K562 (cell line): ENCODE data around the gene SELENOF. TPM values are rescaled to one million over a fixed set of nuclear protein-coding genes. Genes with fewer than 3 reads are reported as not detected.

Experiments
- ATAC-seq: fragments of 200-7000 bp; cut with Tn5 transposase; 3 replicates; pipeline ENCODE4 v1.9.1; 2020; ENCODE audit warnings: moderate library complexity
- BruUV-seq: library from RNA; stranded (reverse); fragments of 400-500 nt; replicated peaks from 2 replicates; lab custom pipeline; 2021; lab: Mats Ljungman, UMichigan
- CTCF ChIA-PET: fragments of 300-600 bp; formaldehyde crosslinking; extraction: SDS; loops from one replicate; lab custom pipeline; 2021; ENCODE audit warnings: low intra/inter-chr PET ratio; lab: Yijun Ruan, JAX
- POLR2A ChIA-PET: fragments of 300-600, 350-650 bp; sonication (Branson Sonifier 250); formaldehyde crosslinking; extraction: SDS; loops from one replicate; lab custom pipeline; 2021; ENCODE audit warnings: antibody characterized with exemption, inconsistent platforms; lab: Yijun Ruan, JAX
- DNase-seq, 4 experiments: peaks; one replicate each; pipeline versions ENCODE4 v3.0.0 to v3.0.0-alpha.2; 2011 to 2018; ENCODE audit warnings: low spot score in 3 of 4, mixed read lengths in 3 of 4; ENCODE audit errors: extremely low read depth in 1 of 4
- FAIRE-seq: peaks from 2 replicates; lab custom pipeline; 2011; peaks lifted over from hg19 to GRCh38; lab: Jason Lieb, UNC
- H2AFZ ChIP-seq: 2 replicates; pipeline ENCODE4 v1.6.0; 2011; ENCODE audit warnings: low read depth, low read length, control low read depth, inconsistent platforms
- H3K27ac ChIP-seq: fragments of 200-600 bp; 3 replicates; pipeline ENCODE4 v1.8.0; 2011; ENCODE audit warnings: low read depth, mild to moderate bottlenecking, control low read depth, inconsistent platforms, low read length, moderate library complexity, mixed read lengths; ENCODE audit errors: extremely low read depth
- H3K27me3 ChIP-seq, 2 experiments: fragments of 300-600 bp in 1 of 2; 2 replicates in 1 of 2; 3 replicates in 1 of 2; pipeline versions ENCODE4 v1.6.0 to v1.8.0; 2011; ENCODE audit warnings: inconsistent platforms in 2 of 2, low read length in 2 of 2, mild to moderate bottlenecking in 1 of 2, mixed read lengths in 1 of 2, moderate library complexity in 1 of 2; ENCODE audit not compliant: control insufficient read depth in 2 of 2, insufficient read depth in 2 of 2
- H3K36me3 ChIP-seq: fragments of 300-600 bp; 3 replicates; pipeline ENCODE4 v1.8.0; 2011; ENCODE audit warnings: mild to moderate bottlenecking, low read length, inconsistent platforms; ENCODE audit not compliant: control insufficient read depth, insufficient read depth
- H3K4me1 ChIP-seq, 2 experiments: fragments of 200-600 bp in 1 of 2; replicated peaks in 1 of 2; 2 replicates in 1 of 2; 3 replicates in 1 of 2; pipeline versions ENCODE4 v1.5.1 to v1.8.0; 2011; ENCODE audit warnings: inconsistent platforms in 2 of 2, low read length in 2 of 2, mild to moderate bottlenecking in 1 of 2, mixed read lengths in 1 of 2, moderate library complexity in 1 of 2; ENCODE audit not compliant: control insufficient read depth in 2 of 2, insufficient read depth in 2 of 2
- H3K4me2 ChIP-seq: 2 replicates; pipeline ENCODE4 v1.6.1; 2011; ENCODE audit warnings: low read length, control low read depth, inconsistent platforms, mixed read lengths; ENCODE audit not compliant: insufficient read depth
- H3K4me3 ChIP-seq: fragments of 200-600 bp; sonication (generic), shearing (Covaris generic); 2 replicates; pipeline ENCODE4 v1.5.1; 2016; ENCODE audit warnings: control low read depth, inconsistent platforms
- H3K79me2 ChIP-seq: fragments of 200-600 bp; 3 replicates; pipeline ENCODE4 v1.8.0; 2011; ENCODE audit warnings: low read length, inconsistent platforms; ENCODE audit not compliant: control insufficient read depth, insufficient read depth
- H3K9ac ChIP-seq, 2 experiments: 2 replicates each; pipeline versions ENCODE4 v1.6.0 to v1.6.1; 2011; ENCODE audit warnings: low read depth in 2 of 2, low read length in 2 of 2, control low read depth in 1 of 2, inconsistent platforms in 1 of 2, mild to moderate bottlenecking in 1 of 2, mixed read lengths in 1 of 2; ENCODE audit not compliant: insufficient read depth in 1 of 2
- H3K9me1 ChIP-seq: one replicate; pipeline ENCODE4 v1.6.0; 2011; ENCODE audit warnings: inconsistent platforms, mild to moderate bottlenecking, low read length, moderate library complexity; ENCODE audit not compliant: control insufficient read depth, insufficient read depth
- H3K9me3 ChIP-seq: replicated peaks from 2 replicates; pipeline ENCODE4 v1.5.1; 2011; ENCODE audit warnings: low read depth, low read length, inconsistent platforms; ENCODE audit not compliant: control insufficient read depth, insufficient read depth
- H4K20me1 ChIP-seq: replicated peaks from 2 replicates; pipeline ENCODE4 v1.6.1; 2011; ENCODE audit warnings: low read length, inconsistent platforms, mixed read lengths; ENCODE audit not compliant: control insufficient read depth, insufficient read depth
- CBFA2T3 ChIP-seq: fragments of 450-650 bp; IDR thresholded peaks from 2 replicates; pipeline ENCODE4 v1.6.1; 2017
- DIDO1 ChIP-seq: fragments of 450-650 bp; IDR thresholded peaks from 2 replicates; pipeline ENCODE4 v1.6.1; 2016; ENCODE audit warnings: low read depth, missing biosample characterization, missing genetic modification characterization
- MEIS2 ChIP-seq: fragments of 450-650 bp; IDR thresholded peaks from 2 replicates; pipeline ENCODE4 v1.6.1; 2014; ENCODE audit warnings: mild to moderate bottlenecking; ENCODE audit not compliant: partially characterized antibody
- RHOXF2B ChIP-seq: fragments of 250-450 bp; sonication (Bioruptor Pico); conservative IDR thresholded peaks from 2 replicates; pipeline ENCODE4 v1.5.1; 2021
- TAF9B ChIP-seq: fragments of 450-650 bp; IDR thresholded peaks from 2 replicates; pipeline ENCODE4 v1.6.1; 2018; ENCODE audit warnings: mild to moderate bottlenecking; ENCODE audit not compliant: partially characterized antibody
- TCF7 ChIP-seq: sonication (generic); IDR thresholded peaks from 2 replicates; pipeline ENCODE4 v1.6.1; 2016; ENCODE audit warnings: antibody characterized with exemption, borderline replicate concordance
- ZNF184 ChIP-seq: sonication (generic); formaldehyde crosslinking; IDR thresholded peaks from 2 replicates; pipeline ENCODE4 v1.5.0; 2020; ENCODE audit warnings: missing genetic modification reagents
- ZNF354B ChIP-seq: fragments of 250-450 bp; sonication (Bioruptor Pico); IDR thresholded peaks from 2 replicates; pipeline ENCODE4 v1.4.0; 2020
- ZNF77 ChIP-seq: fragments of 250-450 bp; sonication (Bioruptor Pico); IDR thresholded peaks from 2 replicates; pipeline ENCODE4 v1.5.0; 2020
- WGBS: fragments of 100-300 bp; shearing (Covaris generic); methylation state at CpG from one replicate; pipeline ENCODE4 v1.1.6; 2016; ENCODE audit warnings: low coverage, mixed read lengths; ENCODE audit not compliant: insufficient coverage; ENCODE audit errors: missing lambda C conversion rate; 5-methylcytosine and 5-hydroxymethylcytosine counted together
- in situ Hi-C: fragments of 300-500 bp; cut with MboI; formaldehyde crosslinking; loops from 4 replicates; pipeline ENCODE4 v1.15.0; 2018; ENCODE audit warnings: inconsistent platforms, mixed read lengths
- intact Hi-C: fragments of 100-400 bp; cut with micrococcal nuclease; formaldehyde crosslinking; loops from 2 replicates; pipeline ENCODE4 v1.14.2; 2022
- polyA plus RNA-seq, 8 experiments: library from polyadenylated mRNA; depleted of rRNA in 4 of 8; stranded (reverse) in 5 of 8; unstranded in 3 of 8; fragments of >200 nt; fragmentation: Nextera tagmentation in 2 of 8; fragmentation: Illumina TruSeq in 1 of 8; extraction: Ambion mirVana in 2 of 8; extraction: Trizol in 1 of 8; gene quantifications; 2 replicates each; pipeline versions ENCODE4 v1.2.1 to v1.2.3, GENCODE V29; 2011 to 2014; ENCODE audit warnings: inconsistent platforms in 1 of 8, missing spikeins in 1 of 8
- total RNA-seq, 7 experiments: library from RNA; depleted of rRNA in 6 of 7; stranded (reverse); fragments of >200 nt in 6 of 7; fragmentation: Illumina TruSeq in 2 of 7; extraction: Trizol in 2 of 7; gene quantifications; 2 replicates each; pipeline versions ENCODE4 v1.2.1 to v1.2.3, GENCODE V29; 2011 to 2021; ENCODE audit warnings: low replicate concordance in 1 of 7
- TF ChIP-seq, protein P1 (sequence below): sonication (generic); formaldehyde crosslinking; IDR thresholded peaks from 2 replicates; pipeline ENCODE4 v1.8.0; 2022; ENCODE audit warnings: missing genetic modification reagents, mild to moderate bottlenecking, moderate library complexity, borderline replicate concordance

Gene SELENOF
- total and polyA plus RNA-seq, 9 of the 15 experiments (the other 6 are each of a cell fraction or from before 2014, with no cell fraction given) = 115 to 394 (median 215) TPM

- ChIA-PET CTCF (no interaction called here), POLR2A (interaction anchor here (0.6 kb wide), 1 partner anchor 58 kb away, joined by 4 read pairs; the partner anchor contains the start of genes HS2ST1 and SELENOF)
- H3K4me3 ChIP-seq = no peak overlapping the region
- no peaks in the 10 kb centered on the region for H3K27me3 ChIP-seq
- no peak overlapping the region for H3K9ac ChIP-seq
- FAIRE-seq (no peak), ATAC-seq (no peak), DNase-seq (no peak)
- no peaks in the 10 kb centered on the region for H3K4me1 ChIP-seq
- no peaks in the 10 kb centered on the region for H3K79me2 ChIP-seq
- no peaks in the 10 kb centered on the region for H3K9me1 ChIP-seq
- H3K9me3 ChIP-seq = no peaks in the 10 kb centered on the region
- no peak for TF ChIP-seq ZNF184 (CRISPR knock-in tag)
- TF ChIP-seq TCF7 = no peak
- TF ChIP-seq ZNF354B (CRISPR knock-in tag) = no peak
- TF ChIP-seq ZNF77 (CRISPR knock-in tag) = no peak
- H3K36me3 ChIP-seq = no peaks in the 10 kb centered on the region; the same call in 2 of the 3 replicates
- no peak overlapping the region for H2AFZ ChIP-seq
- no peaks in the 10 kb centered on the region for H4K20me1 ChIP-seq
- no peak overlapping the region for H3K4me2 ChIP-seq
- intact Hi-C loops = no loop called here
- H3K27ac ChIP-seq = no peak overlapping the region
- in situ Hi-C loops = no loop called here
- BruUV-seq = no TSS peak
- WGBS = 100% methylated on average over 4 of the region's 6 CpGs
Observed at GRCh38 chr1:86856196-86856595, 57.7 kb downstream of the SELENOF start.

- Histone ChIP-seq H3K4me3 (no peak overlapping the region), H3K27me3 (no peaks in the 10 kb centered on the region), H4K20me1 (no peaks in the 10 kb centered on the region), H3K9me1 (no peaks in the 10 kb centered on the region), H3K27ac (no peak overlapping the region), H3K9ac (no peak overlapping the region), H3K36me3 (no peaks in the 10 kb centered on the region), H2AFZ (no peak overlapping the region), H3K4me2 (no peak overlapping the region), H3K4me1 (no peaks in the 10 kb centered on the region), H3K9me3 (no peaks in the 10 kb centered on the region), H3K79me2 (no peaks in the 10 kb centered on the region)
- ATAC-seq (peak; percentile 49; the same call in 2 of the 3 replicates), FAIRE-seq (no peak), DNase-seq (peak in 1 of 4 experiments; percentile 8)
- no TSS peak for BruUV-seq
- POLR2A ChIA-PET = no interaction called here
- in situ Hi-C loops = no loop called here
- TF ChIP-seq TAF9B (peak; percentile 48), CBFA2T3 (peak; percentile 13; the same call in 1 of the 2 replicates), MEIS2 (peak; percentile 58), DIDO1 (tag) (no peak), RHOXF2B (CRISPR knock-in tag) (no peak)
- TF ChIP-seq, protein P1, sequence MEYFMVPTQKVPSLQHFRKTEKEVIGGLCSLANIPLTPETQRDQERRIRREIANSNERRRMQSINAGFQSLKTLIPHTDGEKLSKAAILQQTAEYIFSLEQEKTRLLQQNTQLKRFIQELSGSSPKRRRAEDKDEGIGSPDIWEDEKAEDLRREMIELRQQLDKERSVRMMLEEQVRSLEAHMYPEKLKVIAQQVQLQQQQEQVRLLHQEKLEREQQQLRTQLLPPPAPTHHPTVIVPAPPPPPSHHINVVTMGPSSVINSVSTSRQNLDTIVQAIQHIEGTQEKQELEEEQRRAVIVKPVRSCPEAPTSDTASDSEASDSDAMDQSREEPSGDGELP = peak; percentile 46
- 61% methylated on average over 3 of the region's 3 CpGs for WGBS
- intact Hi-C loops = no loop called here
- CTCF ChIA-PET = no interaction called here
Observed at GRCh38 chr1:86854352-86854751, 59.6 kb downstream of the SELENOF start.
